ENCODE measurements around the gene ERCC5.

Gene ERCC5

DNA sequence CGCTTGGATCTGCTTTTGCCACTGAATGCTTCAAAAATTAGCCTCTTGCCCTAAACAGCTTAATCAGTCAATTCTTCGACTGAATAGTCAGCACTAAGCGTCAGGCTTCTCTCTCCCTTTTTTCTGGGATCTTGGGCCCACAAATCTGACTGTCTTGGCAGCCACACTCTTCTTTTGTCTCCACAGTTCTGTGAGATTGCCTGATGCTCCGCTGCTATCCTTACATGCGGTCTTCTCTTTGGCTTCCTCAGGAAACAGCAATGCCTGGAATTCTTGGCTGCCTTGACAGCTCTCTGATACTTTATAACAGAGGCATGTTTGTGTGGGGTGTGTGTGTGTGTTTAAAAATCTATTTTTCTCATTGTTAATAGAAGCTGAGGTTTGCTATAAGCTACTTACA is 32.6 kb downstream of the ERCC5 start:
- TF ChIP-seq EZH2phosphoT487 (IDR thresholded peaks at IDR 0.05; ENCODE audit: borderline replicate concordance, low read length), result no peak
- TF ChIP-seq CTCF (IDR thresholded peaks at IDR 0.05; ENCODE audit: low read depth, low read length, poor library complexity, severe bottlenecking), result no peak
- Histone ChIP-seq H3K4me1 (ENCODE audit: control insufficient read depth, low read length) (no peaks in the 10 kb centered on the region), H3K9me2 (replicated peaks; ENCODE audit: control insufficient read depth, low read length) (no peaks in the 10 kb centered on the region), H3K4me3 (ENCODE audit: low read length) (no peak overlapping the region), H3K27ac (ENCODE audit: low read depth, low read length) (no peak overlapping the region), H3K27me3 (ENCODE audit: control insufficient read depth, low read length) (no peaks in the 10 kb centered on the region), H3K4me2 (ENCODE audit: low read length) (no peak overlapping the region), H3K9me3 (ENCODE audit: control insufficient read depth, insufficient read depth, low read length) (no peaks in the 10 kb centered on the region), H3K79me2 (ENCODE audit: control insufficient read depth, low read length) (no peaks in the 10 kb centered on the region), H4K20me1 (ENCODE audit: control insufficient read depth, insufficient read depth, low read depth, low read length) (no peaks in the 10 kb centered on the region), H3K36me3 (ENCODE audit: control insufficient read depth, low read length) (peaks cover 27% of the 10 kb centered on the region), H3F3A (ENCODE audit: control insufficient read depth, insufficient read depth) (no peaks in the 10 kb centered on the region)

GRCh38 chr13:102879793-102880499 is 34.1 kb downstream of the ERCC5 start:
- H3K36me3 ChIP-seq (ENCODE audit: control insufficient read depth, low read length), result peaks cover 16% of the 10 kb centered on the region
- no peak for TF ChIP-seq CTCF (IDR thresholded peaks at IDR 0.05; ENCODE audit: low read depth, low read length, poor library complexity, severe bottlenecking)
- TF ChIP-seq EZH2phosphoT487 (IDR thresholded peaks at IDR 0.05; ENCODE audit: borderline replicate concordance, low read length), result no peak
- no peaks in the 10 kb centered on the region for H3K79me2 ChIP-seq (ENCODE audit: control insufficient read depth, low read length)
- H3K27me3 ChIP-seq (ENCODE audit: control insufficient read depth, low read length), result no peaks in the 10 kb centered on the region
- H3F3A ChIP-seq (ENCODE audit: control insufficient read depth, insufficient read depth), result no peaks in the 10 kb centered on the region
- no peaks in the 10 kb centered on the region for H3K9me3 ChIP-seq (ENCODE audit: control insufficient read depth, insufficient read depth, low read length)
- no peak overlapping the region for H3K27ac ChIP-seq (ENCODE audit: low read depth, low read length)
- H3K9me2 ChIP-seq (replicated peaks; ENCODE audit: control insufficient read depth, low read length), result no peaks in the 10 kb centered on the region
- H3K4me1 ChIP-seq (ENCODE audit: control insufficient read depth, low read length), result no peaks in the 10 kb centered on the region
- no peak overlapping the region for H3K4me3 ChIP-seq (ENCODE audit: low read length)
- no peak overlapping the region for H3K4me2 ChIP-seq (ENCODE audit: low read length)
- no peaks in the 10 kb centered on the region for H4K20me1 ChIP-seq (ENCODE audit: control insufficient read depth, insufficient read depth, low read depth, low read length)

DNA sequence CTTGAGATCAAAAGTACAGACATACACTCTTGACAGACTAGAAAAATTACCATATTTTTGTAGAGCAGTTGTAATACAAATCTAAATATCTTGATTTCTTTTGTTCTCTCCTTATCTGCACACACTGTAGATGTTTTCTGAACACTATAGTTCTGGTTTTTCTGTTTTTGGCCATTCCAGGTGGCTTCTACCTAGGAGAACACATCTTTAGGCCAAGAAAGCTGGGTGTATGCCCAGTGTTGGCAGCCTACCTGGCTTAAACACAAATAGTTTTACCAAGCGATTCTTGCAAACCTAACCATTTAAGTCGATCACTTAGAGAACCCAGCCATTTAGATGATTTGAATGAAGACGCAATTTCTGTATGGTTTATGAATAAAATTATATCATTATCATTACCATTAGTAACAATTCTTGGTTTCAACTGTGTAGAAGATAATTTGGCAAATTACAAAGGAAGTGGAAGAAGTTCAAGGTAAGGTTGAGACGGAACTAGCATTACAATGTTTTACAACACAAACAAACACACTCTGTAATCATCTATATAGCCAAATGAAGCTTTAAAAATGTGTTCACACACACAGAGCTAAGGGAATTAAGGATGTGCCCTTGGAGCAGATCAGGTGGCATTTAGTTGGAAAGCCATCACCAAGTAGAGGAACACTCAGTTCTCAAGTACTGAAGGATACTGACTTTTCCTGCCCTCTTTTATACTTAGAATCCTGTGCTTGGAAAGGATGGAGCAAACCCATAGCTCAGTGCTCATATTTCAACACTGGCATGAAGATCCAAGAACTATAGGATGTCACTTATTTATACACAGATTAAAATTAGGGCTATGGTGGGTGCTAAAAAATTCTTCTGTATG is 36.2 kb downstream of the ERCC5 start:
- H3K4me1 ChIP-seq (ENCODE audit: control insufficient read depth, low read length), result no peaks in the 10 kb centered on the region
- no peaks in the 10 kb centered on the region for H3K27me3 ChIP-seq (ENCODE audit: control insufficient read depth, low read length)
- no peaks in the 10 kb centered on the region for H3K79me2 ChIP-seq (ENCODE audit: control insufficient read depth, low read length)
- no peaks in the 10 kb centered on the region for H4K20me1 ChIP-seq (ENCODE audit: control insufficient read depth, insufficient read depth, low read depth, low read length)
- H3K36me3 ChIP-seq (ENCODE audit: control insufficient read depth, low read length), result no peaks in the 10 kb centered on the region
- no peaks in the 10 kb centered on the region for H3F3A ChIP-seq (ENCODE audit: control insufficient read depth, insufficient read depth)
- no peak overlapping the region for H3K4me3 ChIP-seq (ENCODE audit: low read length)
- H3K9me3 ChIP-seq (ENCODE audit: control insufficient read depth, insufficient read depth, low read length), result no peaks in the 10 kb centered on the region
- H3K9me2 ChIP-seq (replicated peaks; ENCODE audit: control insufficient read depth, low read length), result no peaks in the 10 kb centered on the region
- H3K27ac ChIP-seq (ENCODE audit: low read depth, low read length), result no peak overlapping the region
- H3K4me2 ChIP-seq (ENCODE audit: low read length), result no peak overlapping the region
- TF ChIP-seq CTCF (IDR thresholded peaks at IDR 0.05; ENCODE audit: low read depth, low read length, poor library complexity, severe bottlenecking), result no peak
- no peak for TF ChIP-seq EZH2phosphoT487 (IDR thresholded peaks at IDR 0.05; ENCODE audit: borderline replicate concordance, low read length)

Data from DOHH2 (cell line).